ENCODE results near the gene RASAL3.

Gene RASAL3

DNA sequence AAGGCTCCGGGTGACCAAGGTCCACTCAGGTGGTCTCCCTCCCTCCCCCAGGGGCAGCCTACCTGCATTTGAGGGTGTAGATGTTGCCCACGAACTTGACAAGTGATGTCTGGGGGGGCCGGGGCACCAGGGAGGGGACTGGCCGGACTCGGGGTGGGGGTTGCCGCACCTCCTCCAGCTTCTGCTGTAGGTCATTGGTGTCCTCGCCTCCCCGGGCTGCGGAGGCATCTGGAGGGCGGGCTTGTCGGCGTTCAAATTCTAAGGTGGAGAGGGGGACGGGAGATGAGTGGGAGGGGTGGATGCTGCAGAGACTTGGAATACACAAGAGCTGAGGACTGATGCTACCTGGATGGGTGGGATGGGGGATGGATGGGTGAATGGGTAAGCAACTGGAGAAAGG is 40.2 kb downstream of the RASAL3 start:
- H3K4me3 ChIP-seq, result no peak overlapping the region
- H3K4me1 ChIP-seq, result peaks cover 12 to 37% (median 22%) of the 10 kb centered on the region in 10 experiments
- peaks cover 10 to 35% (median 22%) of the 10 kb centered on the region in 11 experiments for H3K9me3 ChIP-seq (replicated peaks in 1 of 11)
- no peak overlapping the region for H3K27ac ChIP-seq
- no peak for TF ChIP-seq Cebpa-rat (IDR thresholded peaks at IDR 0.05)
- peaks cover 0 to 84% (median 48%) of the 10 kb centered on the region in 11 experiments; a peak in 19 of 22 replicates for H4K20me1 ChIP-seq
- no peaks in the 10 kb centered on the region for H3K27me3 ChIP-seq
- no peak overlapping the region for H3K4me2 ChIP-seq
- no peak overlapping the region for H3K9ac ChIP-seq
- H3K36me3 ChIP-seq, result peaks cover 72 to 91% (median 87%) of the 10 kb centered on the region in 11 experiments

DNA sequence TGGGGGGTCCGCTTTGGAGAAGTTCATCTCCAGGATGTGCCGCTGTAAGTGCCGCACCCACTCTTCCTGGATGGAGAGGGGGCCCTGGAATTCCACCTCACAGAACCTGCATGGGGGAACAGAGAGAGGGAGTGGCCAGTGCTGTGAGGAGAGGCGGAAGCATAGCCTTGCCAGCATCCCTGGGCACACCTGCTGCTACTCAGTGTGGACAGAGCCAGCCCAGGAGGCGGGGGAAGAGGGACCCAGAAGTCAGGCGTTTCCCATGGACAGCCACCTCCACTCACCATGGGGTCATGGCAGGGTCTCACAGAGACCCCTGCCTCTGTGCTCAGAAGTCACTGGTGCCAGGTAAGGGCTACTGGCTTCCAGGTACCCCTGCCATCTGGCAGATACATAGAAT is 41.2 kb downstream of the RASAL3 start:
- Histone ChIP-seq H3K4me1 (peaks cover 12 to 37% (median 22%) of the 10 kb centered on the region in 10 experiments), H3K9ac (peak overlapping the region in 6 of 11 experiments; percentile 40 to 68 (median 58); a peak in 5 of 22 replicates), H3K4me2 (peak overlapping the region in 10 of 11 experiments; percentile 24 to 70 (median 58); a peak in 19 of 22 replicates), H3K4me3 (peak overlapping the region in 2 of 10 experiments; percentile 7 to 31; a peak in 3 of 20 replicates), H4K20me1 (peaks cover 2 to 79% (median 40%) of the 10 kb centered on the region in 11 experiments; a peak in 19 of 22 replicates), H3K9me3 (replicated peaks in 1 of 11) (peaks cover 10 to 35% (median 22%) of the 10 kb centered on the region in 11 experiments), H3K36me3 (peaks cover 62 to 82% (median 77%) of the 10 kb centered on the region in 11 experiments), H3K27me3 (no peaks in the 10 kb centered on the region), H3K27ac (peak overlapping the region in 4 of 11 experiments; percentile 49 to 66 (median 57); a peak in 6 of 22 replicates)
- no peak for TF ChIP-seq Cebpa-rat (IDR thresholded peaks at IDR 0.05)

DNA sequence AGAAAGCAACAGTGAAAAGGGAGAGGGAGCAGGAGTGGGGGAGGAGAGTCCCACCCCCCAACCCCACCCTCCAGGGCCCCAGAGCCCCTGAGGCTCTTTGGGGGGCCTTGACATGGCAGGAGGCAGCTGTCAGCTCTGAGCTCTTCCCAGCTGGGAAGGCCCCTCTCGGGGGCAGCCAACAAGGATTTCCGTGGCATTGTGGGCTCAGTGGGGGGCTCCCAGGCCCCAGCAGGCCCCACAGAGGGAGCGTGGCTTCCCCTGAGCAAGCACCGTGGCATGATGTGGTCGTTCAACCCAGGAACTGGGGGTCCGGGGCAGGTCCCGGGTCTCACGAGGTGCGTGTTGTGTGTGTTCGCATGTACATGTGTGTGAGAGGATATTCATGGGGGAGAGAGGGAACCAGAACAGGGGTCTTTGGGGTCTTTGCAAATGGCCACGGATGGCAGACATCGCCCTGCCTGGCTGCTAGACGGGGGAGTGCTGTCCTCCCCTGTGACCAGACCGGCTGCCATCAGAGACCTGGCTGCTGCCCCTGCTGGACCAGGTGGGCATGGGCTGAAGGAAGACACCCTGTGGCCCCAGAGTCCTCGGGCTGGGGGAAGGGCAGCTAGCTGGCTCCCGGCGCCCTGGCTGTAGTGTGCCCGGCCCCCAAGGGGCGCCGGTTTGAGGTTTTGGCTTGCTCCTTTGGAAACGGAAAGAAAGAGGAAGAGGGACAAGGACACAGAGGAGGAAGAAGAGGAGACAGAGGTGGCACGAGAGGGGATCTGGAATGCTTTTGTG is 41.9 kb downstream of the RASAL3 start:
- H3K4me2 ChIP-seq, result peak overlapping the region in 10 of 11 experiments; percentile 24 to 70 (median 58); a peak in 19 of 22 replicates
- peaks cover 56 to 76% (median 71%) of the 10 kb centered on the region in 11 experiments for H3K36me3 ChIP-seq
- H3K4me3 ChIP-seq, result no peak overlapping the region; a peak in 1 of 20 replicates
- peak overlapping the region in 9 of 11 experiments; percentile 2 to 68 (median 45); a peak in 13 of 22 replicates for H3K9ac ChIP-seq
- TF ChIP-seq Cebpa-rat (IDR thresholded peaks at IDR 0.05), result no peak
- no peaks in the 10 kb centered on the region for H3K27me3 ChIP-seq
- H4K20me1 ChIP-seq, result peaks cover 6 to 79% (median 40%) of the 10 kb centered on the region in 11 experiments; a peak in 20 of 22 replicates
- H3K27ac ChIP-seq, result peak overlapping the region in 7 of 11 experiments; percentile 7 to 66 (median 51); a peak in 15 of 22 replicates
- H3K9me3 ChIP-seq (replicated peaks in 1 of 11), result peaks cover 10 to 35% (median 22%) of the 10 kb centered on the region in 11 experiments
- H3K4me1 ChIP-seq, result peaks cover 14 to 41% (median 26%) of the 10 kb centered on the region in 10 experiments

DNA sequence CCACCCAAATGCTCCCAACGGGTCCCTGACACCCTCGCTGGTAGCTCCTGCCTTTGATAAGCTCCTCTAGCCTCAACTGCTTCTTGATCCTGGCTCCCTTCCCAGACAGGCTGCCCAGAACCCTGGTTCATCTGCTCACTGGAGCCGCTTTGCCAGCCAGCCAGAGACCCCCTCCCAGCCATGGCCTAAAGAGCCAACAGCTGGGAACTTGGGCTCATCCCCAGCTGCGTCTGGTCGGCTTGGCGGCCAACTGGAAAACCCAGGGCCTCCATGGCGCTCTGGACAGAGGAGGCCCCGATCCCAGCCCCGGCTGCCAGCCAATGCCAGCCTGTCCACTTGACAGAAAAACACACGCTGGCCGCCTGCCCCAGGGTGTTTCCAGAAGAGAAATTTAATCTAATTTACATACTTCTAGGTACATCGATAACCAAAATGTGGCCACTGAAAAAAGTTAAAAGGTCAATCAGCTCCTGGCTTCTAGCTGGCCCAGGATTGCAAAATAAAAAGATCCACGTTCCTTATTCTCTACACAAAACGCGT is 42.6 kb downstream of the RASAL3 start:
- peaks cover 21 to 48% (median 32%) of the 10 kb centered on the region in 10 experiments for H3K4me1 ChIP-seq

DNA sequence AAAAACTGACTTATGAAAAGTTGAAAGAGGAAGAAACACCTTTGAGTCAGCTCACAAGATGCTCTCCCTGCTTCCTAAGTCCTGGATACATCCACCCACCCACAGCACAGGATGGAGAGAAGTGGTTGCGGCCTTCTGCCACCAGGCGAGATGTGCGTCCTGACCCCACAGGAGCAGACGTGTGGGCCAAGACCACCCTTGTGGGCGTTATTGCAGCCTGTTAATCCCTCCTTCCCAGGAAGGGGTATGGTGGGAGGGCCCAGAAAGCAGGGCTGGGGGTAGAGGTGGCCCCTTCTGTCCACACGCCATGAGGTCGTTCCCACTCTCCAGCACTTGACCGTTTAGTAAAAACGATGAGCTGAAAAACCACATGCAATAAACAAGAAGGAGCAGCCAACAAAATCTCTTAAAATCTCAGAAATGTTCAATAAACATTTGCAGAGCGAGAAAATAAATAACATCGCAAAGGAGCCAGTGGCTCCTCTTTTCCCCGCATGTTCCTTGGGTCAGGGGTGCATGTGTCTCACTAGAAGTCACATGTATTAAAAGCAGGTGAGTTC is 43.1 kb downstream of the RASAL3 start:
- peaks cover 43 to 76% (median 63%) of the 10 kb centered on the region in 11 experiments for H3K36me3 ChIP-seq
- H3K9ac ChIP-seq, result peak overlapping the region in 8 of 11 experiments; percentile 2 to 68 (median 22); a peak in 3 of 22 replicates
- no peak overlapping the region for H3K4me2 ChIP-seq
- no peak overlapping the region for H3K4me3 ChIP-seq
- peaks cover 10 to 27% (median 22%) of the 10 kb centered on the region in 11 experiments for H3K9me3 ChIP-seq (replicated peaks in 1 of 11)
- peaks cover 27 to 53% (median 38%) of the 10 kb centered on the region in 10 experiments for H3K4me1 ChIP-seq
- H4K20me1 ChIP-seq, result peaks cover 19 to 79% (median 41%) of the 10 kb centered on the region in 11 experiments; a peak in 21 of 22 replicates
- no peak for TF ChIP-seq Cebpa-rat (IDR thresholded peaks at IDR 0.05)
- peak overlapping the region in 2 of 11 experiments; percentile 10 to 63; a peak in 4 of 22 replicates for H3K27ac ChIP-seq
- H3K27me3 ChIP-seq, result no peaks in the 10 kb centered on the region

More for the DNA sequence above, 42.6 kb downstream of the RASAL3 start:
- peak overlapping the region in 1 of 11 experiments; percentile 66; a peak in 3 of 22 replicates for H3K4me2 ChIP-seq
- H3K9me3 ChIP-seq (replicated peaks in 1 of 11), result peaks cover 10 to 33% (median 22%) of the 10 kb centered on the region in 11 experiments
- peaks cover 13 to 79% (median 40%) of the 10 kb centered on the region in 11 experiments; a peak in 21 of 22 replicates for H4K20me1 ChIP-seq
- TF ChIP-seq Cebpa-rat (IDR thresholded peaks at IDR 0.05), result no peak
- peak overlapping the region in 9 of 11 experiments; percentile 2 to 68 (median 26); a peak in 9 of 22 replicates for H3K9ac ChIP-seq
- no peak overlapping the region for H3K4me3 ChIP-seq
- no peaks in the 10 kb centered on the region for H3K27me3 ChIP-seq
- H3K36me3 ChIP-seq, result peaks cover 49 to 76% (median 64%) of the 10 kb centered on the region in 11 experiments
- H3K27ac ChIP-seq, result peak overlapping the region in 6 of 11 experiments; percentile 10 to 66 (median 54); a peak in 8 of 22 replicates

DNA sequence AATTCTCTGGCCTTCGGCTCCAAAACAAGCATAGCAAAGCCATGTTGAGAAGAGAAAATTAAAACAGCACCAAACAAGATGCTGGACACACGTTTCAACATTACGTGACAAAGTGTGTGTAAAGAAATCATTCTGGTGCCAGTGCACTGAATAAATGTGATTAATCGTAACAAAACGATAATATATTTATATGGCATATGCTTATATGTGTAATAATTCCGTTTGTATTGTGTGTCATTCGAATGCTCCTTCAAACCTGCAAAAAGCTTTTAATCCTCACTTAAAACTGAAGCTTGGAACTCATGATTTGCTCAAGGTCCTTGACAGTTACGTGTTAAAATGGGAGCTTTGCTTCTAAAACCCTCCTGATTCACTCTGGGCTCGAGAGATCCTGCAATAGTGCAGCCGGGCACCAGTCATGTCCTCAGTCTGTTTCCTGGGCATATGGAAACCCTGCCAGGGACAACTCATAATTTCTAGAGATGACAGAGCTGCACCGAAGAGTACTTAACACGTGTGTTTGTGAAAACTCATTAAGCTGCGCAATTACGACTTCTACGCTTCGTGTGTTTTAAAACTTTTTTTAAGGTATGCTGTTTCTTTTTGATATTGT is 44.8 kb downstream of the RASAL3 start:
- Histone ChIP-seq H3K4me2 (peak overlapping the region; percentile 9 to 85 (median 43); a peak in 19 of 22 replicates), H3K27ac (no peak overlapping the region), H4K20me1 (peaks cover 36 to 82% (median 46%) of the 10 kb centered on the region in 11 experiments; a peak in 21 of 22 replicates), H3K4me1 (peaks cover 37 to 66% (median 52%) of the 10 kb centered on the region in 10 experiments), H3K27me3 (no peaks in the 10 kb centered on the region), H3K9ac (peak overlapping the region in 8 of 11 experiments; percentile 21 to 98 (median 46); a peak in 8 of 22 replicates), H3K36me3 (peaks cover 32 to 76% (median 64%) of the 10 kb centered on the region in 11 experiments), H3K9me3 (replicated peaks in 1 of 11) (peaks cover 10 to 17% (median 16%) of the 10 kb centered on the region in 11 experiments), H3K4me3 (peak overlapping the region in 1 of 10 experiments; percentile 95; a peak in 1 of 20 replicates)
- TF ChIP-seq Cebpa-rat (IDR thresholded peaks at IDR 0.05), result no peak

DNA sequence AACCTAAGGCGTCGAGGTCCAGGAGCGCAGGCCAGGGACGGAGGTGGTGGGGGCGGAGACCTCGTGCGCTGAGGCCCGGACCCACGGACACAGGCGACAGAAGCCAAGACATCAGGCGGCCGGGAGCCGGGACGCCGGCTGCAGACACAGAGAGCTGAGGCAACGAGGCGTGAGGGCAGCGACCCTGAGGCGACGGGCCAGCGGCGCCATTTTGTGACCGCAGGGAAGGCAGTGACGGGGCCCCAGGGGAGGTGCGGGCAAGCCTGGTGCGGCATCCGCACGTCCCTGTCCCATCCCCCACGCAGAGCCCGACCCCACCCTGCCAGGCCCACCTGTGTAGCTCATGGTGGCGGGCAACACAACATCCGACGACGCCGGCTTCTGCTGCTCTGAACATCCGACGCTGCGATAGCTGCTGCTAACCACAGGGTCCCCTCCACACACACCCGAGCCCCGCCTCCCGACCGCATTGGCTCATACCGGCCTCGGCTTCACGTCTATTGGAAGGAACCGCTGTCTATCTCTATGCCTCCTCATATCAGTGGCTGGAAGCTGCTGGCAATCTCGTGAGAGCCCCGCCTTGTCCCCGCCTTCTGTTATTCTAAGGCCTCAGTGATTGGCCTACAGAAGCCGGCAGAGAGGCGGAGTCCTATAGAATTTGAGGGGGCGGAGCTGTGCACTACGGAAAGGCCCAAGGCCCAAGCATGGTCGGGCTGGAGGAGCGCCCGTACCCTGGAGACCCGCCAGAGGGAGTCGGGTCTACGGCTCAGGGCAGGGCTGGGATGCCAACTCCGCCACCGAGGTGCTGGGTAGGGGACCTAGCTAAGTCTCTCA is 45.5 kb downstream of the RASAL3 start, which contains the start of gene AKAP8L:
Gene AKAP8L (minus strand): TSS at position 410 of the 834 bp plus-strand sequence. CDS start 65 bp downstream, at position 345.
- peaks cover 8 to 10% (median 9%) of the 10 kb centered on the region in 11 experiments for H3K9me3 ChIP-seq (replicated peaks in 1 of 11)
- TF ChIP-seq Cebpa-rat (IDR thresholded peaks at IDR 0.05), result no peak
- peak within 1 kb of the TSS; percentile 84 to 96 (median 91) for H3K27ac ChIP-seq
- H3K36me3 ChIP-seq, result peaks cover 25 to 76% (median 64%) of the 10 kb centered on the region in 11 experiments
- no peaks in the 10 kb centered on the region for H3K27me3 ChIP-seq
- H3K9ac ChIP-seq, result peak within 1 kb of the TSS; percentile 90 to 98 (median 93)
- peaks cover 40 to 68% (median 56%) of the 10 kb centered on the region in 10 experiments for H3K4me1 ChIP-seq
- peaks cover 43 to 83% (median 53%) of the 10 kb centered on the region in 11 experiments; a peak in 21 of 22 replicates for H4K20me1 ChIP-seq
- peak within 1 kb of the TSS; percentile 89 to 99 (median 93) for H3K4me2 ChIP-seq
- peak within 1 kb of the TSS; percentile 80 to 99 (median 93) for H3K4me3 ChIP-seq

Data from BLaER1 treated with 17β-estradiol and CSF1 and Interleukin-3, amounts not matched to agents 10 nM and 100 nM (cell line).